ENCODE results near the gene UGT2A1.
"Not testable (repeated sequence)": the region's sequence is repeated elsewhere in the genome, so short reads cannot be mapped to it uniquely, and the experiment has no call there.

The UGT2A1 gene

GRCh38 chr4:69653147-69653546, at the start of gene UGT2A1:
UGT2A1 (minus strand) TSS chr4:69653247; CDS start chr4:69647644, 5,603 bp downstream.
- no peak for DNase-seq

- no peak for DNase-seq
Measured at GRCh38 chr4:69702201-69702600, 49.2 kb upstream of the UGT2A1 start.

GRCh38 chr4:69701696-69702095, 48.6 kb upstream of the UGT2A1 start:
- DNase-seq, result no peak

- DNase-seq, result no peak
Measured at GRCh38 chr4:69697536-69698242, 44.6 kb upstream of the UGT2A1 start.

GRCh38 chr4:69689599-69689998, 36.6 kb upstream of the UGT2A1 start:
- peak; percentile 17 for DNase-seq

GRCh38 chr4:69684804-69685203, 31.8 kb upstream of the UGT2A1 start:
- no peak for DNase-seq

GRCh38 chr4:69668680-69669079, 15.6 kb upstream of the UGT2A1 start:
- no peak for DNase-seq

GRCh38 chr4:69664009-69664408, 11.0 kb upstream of the UGT2A1 start:
- not testable (repeated sequence) for DNase-seq

GRCh38 chr4:69661130-69661803, 8.2 kb upstream of the UGT2A1 start:
- DNase-seq, result not testable (repeated sequence)

GRCh38 chr4:69658133-69658532, 5.1 kb upstream of the UGT2A1 start:
- no peak for DNase-seq

- DNase-seq, result no peak
Measured at GRCh38 chr4:69656653-69657158, 3.7 kb upstream of the UGT2A1 start.

- DNase-seq, result no peak
Measured at GRCh38 chr4:69650872-69651271, 2.2 kb downstream of the UGT2A1 start.

GRCh38 chr4:69649629-69650028, 3.4 kb downstream of the UGT2A1 start:
- DNase-seq, result no peak

- no peak for DNase-seq
Measured at GRCh38 chr4:69649207-69649606, 3.8 kb downstream of the UGT2A1 start.

GRCh38 chr4:69642961-69643360, 10.1 kb downstream of the UGT2A1 start:
- DNase-seq, result no peak

GRCh38 chr4:69640289-69640688, 12.8 kb downstream of the UGT2A1 start:
- no peak for DNase-seq

- no peak for DNase-seq
Measured at GRCh38 chr4:69639542-69639941, 13.5 kb downstream of the UGT2A1 start, which contains the start of gene UGT2A2. UGT2A2 (minus strand) TSS chr4:69639642; CDS start chr4:69639640, 2 bp downstream.

GRCh38 chr4:69617083-69617694, 35.9 kb downstream of the UGT2A1 start:
- peak; percentile 48 for DNase-seq

GRCh38 chr4:69610484-69610883, 42.6 kb downstream of the UGT2A1 start:
- no peak for DNase-seq

GRCh38 chr4:69601065-69601464, 52.0 kb downstream of the UGT2A1 start:
- no peak for DNase-seq

- no peak for DNase-seq
Measured at GRCh38 chr4:69600013-69600412, 53.0 kb downstream of the UGT2A1 start.

- no peak for DNase-seq
Measured at GRCh38 chr4:69594382-69594781, 58.7 kb downstream of the UGT2A1 start.

GRCh38 chr4:69591364-69591763, 61.7 kb downstream of the UGT2A1 start:
- DNase-seq, result no peak

- no peak for DNase-seq
Measured at GRCh38 chr4:69589884-69590283, 63.2 kb downstream of the UGT2A1 start.

Measured in COR-L47 (cell line).